Karpas-422 (cell line): ENCODE data around the gene LRRC40. TPM values are rescaled to one million over a fixed set of nuclear protein-coding genes. Genes with fewer than 3 reads are reported as not detected.

Experiments used
- DNase-seq: peaks from one replicate; pipeline ENCODE4 v3.0.0-alpha.2; 2015
- H2AFZ ChIP-seq: fragments of 200-600 bp; sonication (generic); 2 replicates; pipeline ENCODE4 v1.6.1; 2014; ENCODE audit warnings: antibody characterized with exemption, low read length, mixed read lengths
- H3K27ac ChIP-seq: fragments of 200-600 bp; sonication (generic); 2 replicates; pipeline ENCODE4 v1.5.1; 2014; ENCODE audit warnings: mild to moderate bottlenecking, low read length, moderate library complexity
- H3K27me3 ChIP-seq: fragments of 200-600 bp; sonication (generic); 2 replicates; pipeline ENCODE4 v1.6.1; 2014; ENCODE audit warnings: low read length, mixed read lengths
- H3K36me3 ChIP-seq: fragments of 200-600 bp; sonication (generic); 2 replicates; pipeline ENCODE4 v1.6.1; 2014; ENCODE audit warnings: low read length, mixed read lengths; ENCODE audit not compliant: insufficient read depth
- H3K4me1 ChIP-seq: fragments of 200-600 bp; sonication (generic); 2 replicates; pipeline ENCODE4 v1.6.1; 2014; ENCODE audit warnings: mild to moderate bottlenecking, low read length, mixed read lengths
- H3K4me2 ChIP-seq: fragments of 200-600 bp; sonication (generic); 2 replicates; pipeline ENCODE4 v1.6.1; 2014; ENCODE audit warnings: low read length, low read depth, mild to moderate bottlenecking; ENCODE audit not compliant: poor library complexity, severe bottlenecking
- H3K4me3 ChIP-seq: fragments of 200-600 bp; sonication (generic); 2 replicates; pipeline ENCODE4 v1.5.1; 2014; ENCODE audit warnings: mild to moderate bottlenecking, antibody characterized with exemption, low read length, mixed read lengths
- H3K79me2 ChIP-seq: fragments of 200-600 bp; sonication (generic); 2 replicates; pipeline ENCODE4 v1.6.1; 2014; ENCODE audit warnings: mild to moderate bottlenecking, low read length, mixed read lengths
- H3K9ac ChIP-seq: fragments of 200-600 bp; sonication (generic); 2 replicates; pipeline ENCODE4 v1.6.0; 2014; ENCODE audit warnings: low read length
- H3K9me2 ChIP-seq: fragments of 200-600 bp; sonication (generic), shearing (Covaris generic); replicated peaks from 2 replicates; pipeline ENCODE4 v1.6.0; 2014; ENCODE audit warnings: mild to moderate bottlenecking, low read length, moderate library complexity; ENCODE audit not compliant: insufficient read depth
- H3K9me3 ChIP-seq: fragments of 300-700, 200-600 bp; sonication (generic); 2 replicates; pipeline ENCODE4 v1.6.1; 2014; ENCODE audit warnings: low read length, mixed read lengths
- H4K20me1 ChIP-seq: fragments of 200-600 bp; sonication (generic); 2 replicates; pipeline ENCODE4 v1.6.1; 2014; ENCODE audit warnings: mild to moderate bottlenecking, antibody characterized with exemption, low read length, low read depth; ENCODE audit not compliant: insufficient read depth
- small RNA-seq: library from RNA; depleted of rRNA; stranded (forward); fragments of <200 nt; gene quantifications from one replicate; pipeline ENCODE3, GENCODE V24; 2014
- total RNA-seq: library from RNA; depleted of rRNA; stranded (reverse); fragments of >200 nt; shearing (Covaris generic); gene quantifications from 2 replicates; pipeline ENCODE4 v1.2.3, GENCODE V29; 2014; ENCODE audit warnings: low replicate concordance; rRNA removed

The LRRC40 gene
- total RNA-seq, 1 experiment from 2014 or later, result 37.4 TPM

- H3K4me2 ChIP-seq, result no peak overlapping the region
- no peaks in the 10 kb centered on the region for H3K4me1 ChIP-seq
- no peaks in the 10 kb centered on the region for H3K27me3 ChIP-seq
- no peaks in the 10 kb centered on the region for H4K20me1 ChIP-seq
- no peak for DNase-seq
- no peak overlapping the region for H3K9ac ChIP-seq
- H3K27ac ChIP-seq, result no peak overlapping the region
- no peaks in the 10 kb centered on the region for H3K36me3 ChIP-seq
- no peaks in the 10 kb centered on the region for H3K9me2 ChIP-seq
- no peak overlapping the region for H2AFZ ChIP-seq
- no peaks in the 10 kb centered on the region for H3K79me2 ChIP-seq
- H3K4me3 ChIP-seq, result no peak overlapping the region
- no peaks in the 10 kb centered on the region for H3K9me3 ChIP-seq
These were observed 103.6 kb downstream of the LRRC40 start for GRCh38 chr1:70101774-70102173.

- Histone ChIP-seq H3K4me1 (no peaks in the 10 kb centered on the region), H3K9me3 (no peaks in the 10 kb centered on the region), H2AFZ (no peak overlapping the region)
These were observed 104.1 kb downstream of the LRRC40 start for GRCh38 chr1:70101231-70101630.

More at GRCh38 chr1:70101231-70101630, 104.1 kb downstream of the LRRC40 start:
- Histone ChIP-seq H3K27ac (no peak overlapping the region), H3K36me3 (no peaks in the 10 kb centered on the region), H4K20me1 (no peaks in the 10 kb centered on the region), H3K79me2 (no peaks in the 10 kb centered on the region), H3K4me2 (no peak overlapping the region), H3K9me2 (no peaks in the 10 kb centered on the region), H3K9ac (no peak overlapping the region), H3K27me3 (no peaks in the 10 kb centered on the region), H3K4me3 (no peak overlapping the region)
- no peak for DNase-seq

Small RNA genes within 50 kb of the gene (small RNA-seq; reads per million reads assigned to genes)
- not detected for gene RN7SL242P

Other genes with a start within 250 kb of the LRRC40 start
- 209 and 327 TPM in 2 replicates for gene SRSF11, start 15.8 kb upstream of the LRRC40 start, total RNA-seq
- 34.3 and 40.0 TPM in 2 replicates for gene ANKRD13C, start 149.1 kb upstream of the LRRC40 start, total RNA-seq
- 23.0 and 63.3 TPM in 2 replicates for gene CTH, start 205.7 kb upstream of the LRRC40 start, total RNA-seq